ENCODE data around the gene CYS1.

The CYS1 gene

GRCh38 chr2:10059552-10060335, 20.5 kb downstream of the CYS1 start:
- Histone ChIP-seq H3K79me2 (ENCODE audit: insufficient read depth, low read length) (no peaks in the 10 kb centered on the region), H3K4me1 (ENCODE audit: insufficient read depth, low read length, severe bottlenecking) (no peaks in the 10 kb centered on the region), H4K20me1 (ENCODE audit: insufficient read depth, low read length) (no peaks in the 10 kb centered on the region), H3K36me3 (ENCODE audit: insufficient read depth, low read length) (no peaks in the 10 kb centered on the region), H3F3A (ENCODE audit: insufficient read depth, low read length) (no peaks in the 10 kb centered on the region), H3K27me3 (ENCODE audit: insufficient read depth, low read length) (no peaks in the 10 kb centered on the region; the same call in 1 of the 2 replicates), H3K4me2 (ENCODE audit: low read length) (no peak overlapping the region), H2AFZ (ENCODE audit: low read length) (no peak overlapping the region), H3K27ac (ENCODE audit: low read depth, low read length, poor library complexity, severe bottlenecking) (no peak overlapping the region), H3K9me3 (ENCODE audit: low read length) (no peaks in the 10 kb centered on the region), H3K9me2 (ENCODE audit: low read depth, low read length) (no peaks in the 10 kb centered on the region), H3K9ac (ENCODE audit: low read length) (no peak overlapping the region), H3K4me3 (ENCODE audit: low read depth, low read length, poor library complexity, severe bottlenecking) (no peak overlapping the region)
- TF ChIP-seq CTCF (IDR thresholded peaks at IDR 0.05; ENCODE audit: low read length) = no peak
- TF ChIP-seq EZH2 (IDR thresholded peaks at IDR 0.05; ENCODE audit: borderline replicate concordance, low read length) = no peak

- Histone ChIP-seq H3K9me3 (ENCODE audit: low read length) (no peaks in the 10 kb centered on the region), H3K36me3 (ENCODE audit: insufficient read depth, low read length) (no peaks in the 10 kb centered on the region), H2AFZ (ENCODE audit: low read length) (no peak overlapping the region), H4K20me1 (ENCODE audit: insufficient read depth, low read length) (no peaks in the 10 kb centered on the region), H3K4me1 (ENCODE audit: insufficient read depth, low read length, severe bottlenecking) (no peaks in the 10 kb centered on the region), H3K4me2 (ENCODE audit: low read length) (no peak overlapping the region), H3K4me3 (ENCODE audit: low read depth, low read length, poor library complexity, severe bottlenecking) (no peak overlapping the region), H3K27me3 (ENCODE audit: insufficient read depth, low read length) (no peaks in the 10 kb centered on the region; the same call in 1 of the 2 replicates), H3K9me2 (ENCODE audit: low read depth, low read length) (no peaks in the 10 kb centered on the region), H3K9ac (ENCODE audit: low read length) (no peak overlapping the region), H3K27ac (ENCODE audit: low read depth, low read length, poor library complexity, severe bottlenecking) (no peak overlapping the region), H3K79me2 (ENCODE audit: insufficient read depth, low read length) (no peaks in the 10 kb centered on the region), H3F3A (ENCODE audit: insufficient read depth, low read length) (no peaks in the 10 kb centered on the region)
- no peak for TF ChIP-seq EZH2 (IDR thresholded peaks at IDR 0.05; ENCODE audit: borderline replicate concordance, low read length)
- no peak for TF ChIP-seq CTCF (IDR thresholded peaks at IDR 0.05; ENCODE audit: low read length)
These were observed 21.2 kb downstream of the CYS1 start for GRCh38 chr2:10059016-10059351.

GRCh38 chr2:10058251-10059015, 21.8 kb downstream of the CYS1 start:
- Histone ChIP-seq H3K79me2 (ENCODE audit: insufficient read depth, low read length) (no peaks in the 10 kb centered on the region), H3K9me2 (ENCODE audit: low read depth, low read length) (no peaks in the 10 kb centered on the region), H3K4me2 (ENCODE audit: low read length) (no peak overlapping the region), H3K27me3 (ENCODE audit: insufficient read depth, low read length) (no peaks in the 10 kb centered on the region; the same call in 1 of the 2 replicates), H3F3A (ENCODE audit: insufficient read depth, low read length) (no peaks in the 10 kb centered on the region), H3K27ac (ENCODE audit: low read depth, low read length, poor library complexity, severe bottlenecking) (no peak overlapping the region), H3K9me3 (ENCODE audit: low read length) (no peaks in the 10 kb centered on the region), H2AFZ (ENCODE audit: low read length) (no peak overlapping the region), H3K9ac (ENCODE audit: low read length) (no peak overlapping the region), H3K36me3 (ENCODE audit: insufficient read depth, low read length) (no peaks in the 10 kb centered on the region), H4K20me1 (ENCODE audit: insufficient read depth, low read length) (no peaks in the 10 kb centered on the region), H3K4me1 (ENCODE audit: insufficient read depth, low read length, severe bottlenecking) (no peaks in the 10 kb centered on the region), H3K4me3 (ENCODE audit: low read depth, low read length, poor library complexity, severe bottlenecking) (no peak overlapping the region)
- TF ChIP-seq CTCF (IDR thresholded peaks at IDR 0.05; ENCODE audit: low read length) = no peak
- TF ChIP-seq EZH2 (IDR thresholded peaks at IDR 0.05; ENCODE audit: borderline replicate concordance, low read length) = no peak

Measured in OCI-LY1 (cell line).